Left hindlimb (tissue), 1 donor: ENCODE results near the gene TMOD3.

Experiments
- DNase-seq: peaks from one replicate; pipeline ENCODE4 v3.0.0-alpha.2; 2018

TMOD3 gene

GRCh38 chr15:51912528-51912927 lies 83.1 kb downstream of the TMOD3 start:
- DNase-seq: no peak

DNA sequence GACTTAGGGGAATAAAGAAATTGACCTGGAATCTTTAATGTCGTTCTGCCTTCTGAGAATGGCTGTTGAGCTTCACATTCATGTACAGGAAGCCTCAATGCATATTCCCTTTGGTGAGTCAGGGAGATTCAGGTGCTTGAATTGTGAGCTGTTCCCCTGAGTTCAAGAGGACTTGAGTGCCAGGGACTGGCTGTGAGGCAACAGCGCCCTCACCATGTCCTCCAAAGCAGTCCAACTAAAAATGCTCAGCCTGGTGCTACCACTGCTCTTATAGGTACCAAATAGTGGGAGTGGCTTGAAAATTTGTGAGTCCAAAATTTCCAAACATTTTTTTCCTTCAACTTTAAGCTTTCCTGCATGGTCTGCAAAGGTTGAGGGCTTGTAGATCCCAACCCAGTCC lies 88.0 kb downstream of the TMOD3 start:
- DNase-seq: no peak

GRCh38 chr15:51924156-51925068 lies 95.0 kb downstream of the TMOD3 start:
- no peak for DNase-seq

DNA sequence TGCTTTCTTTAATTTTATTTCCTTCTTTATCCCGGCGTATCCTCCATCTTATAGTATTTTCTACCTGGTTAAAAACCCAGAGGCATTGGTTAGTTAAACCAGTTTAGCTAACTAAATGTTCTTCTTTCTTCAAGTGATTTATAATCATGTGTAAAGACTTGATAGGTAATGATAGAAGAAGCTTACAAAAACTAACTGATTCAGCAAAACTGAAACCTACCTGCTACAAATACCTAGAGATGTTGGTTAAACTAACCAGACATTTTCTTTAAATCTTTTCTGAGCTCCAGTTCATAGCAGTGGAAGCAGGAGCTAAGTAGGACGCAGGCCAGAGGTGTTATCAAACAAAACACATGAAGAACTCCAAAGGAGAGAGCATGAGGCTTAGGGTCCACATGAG lies 97.4 kb downstream of the TMOD3 start:
- no peak for DNase-seq

- no peak for DNase-seq
Observed at GRCh38 chr15:51931016-51931415, 101.6 kb downstream of the TMOD3 start.

DNA sequence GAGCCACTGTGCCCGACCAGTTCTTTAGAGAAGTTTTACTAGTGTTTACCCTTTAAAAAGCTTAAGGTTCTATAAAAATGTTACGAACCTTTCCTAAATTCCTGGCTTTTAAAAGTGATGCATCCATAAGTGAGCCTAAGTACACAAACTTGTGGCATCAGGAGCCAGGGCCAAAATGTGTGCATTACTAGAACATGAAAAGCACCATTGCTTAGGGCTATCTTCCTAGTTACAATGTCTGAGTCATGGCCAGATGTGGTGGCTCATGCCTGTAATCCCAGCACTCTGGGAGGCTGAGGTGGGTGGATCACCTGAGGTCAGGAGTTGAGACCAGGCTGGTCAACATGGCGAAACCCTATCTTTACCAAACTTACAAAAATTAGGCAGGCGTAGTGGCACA lies 102.2 kb downstream of the TMOD3 start:
- no peak for DNase-seq

DNA sequence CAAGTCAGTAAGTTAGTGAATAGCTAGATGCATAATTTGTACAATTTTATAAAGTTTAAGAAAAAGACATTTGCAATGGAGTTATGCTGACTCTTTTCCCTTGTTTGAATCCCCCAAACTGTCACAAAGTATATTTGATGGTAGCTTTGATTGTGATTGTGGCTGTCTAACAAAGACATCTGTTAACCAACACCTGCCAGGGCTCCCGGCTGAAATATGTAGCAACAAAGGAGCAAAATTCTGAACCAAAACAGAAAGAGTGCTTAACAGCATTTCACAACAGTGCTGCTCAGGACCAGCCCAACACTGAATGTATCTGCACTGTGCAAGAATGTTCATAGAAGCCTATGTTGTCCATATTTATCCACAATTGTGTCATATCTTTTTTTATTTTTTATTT lies 102.7 kb downstream of the TMOD3 start:
- DNase-seq: no peak

GRCh38 chr15:51935466-51936104 lies 106.1 kb downstream of the TMOD3 start:
- no peak for DNase-seq

DNA sequence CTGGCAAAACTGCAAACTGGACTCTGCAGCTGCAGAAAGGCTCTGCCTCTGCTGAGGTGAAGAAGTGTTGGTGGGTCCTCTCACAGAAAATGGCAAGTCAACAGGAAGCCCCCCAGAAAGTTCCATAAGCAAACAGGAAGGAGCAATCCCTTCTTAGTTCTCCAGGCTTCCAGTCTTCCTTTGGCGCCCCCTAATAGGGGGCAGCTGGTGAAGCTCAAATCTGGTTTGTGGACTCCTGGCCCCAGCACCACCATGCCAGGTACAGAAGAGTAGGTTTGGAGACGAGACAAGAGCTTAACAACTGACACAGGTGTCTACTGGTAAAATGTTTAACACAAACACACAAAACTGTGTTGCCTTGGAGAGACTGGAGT lies 106.6 kb downstream of the TMOD3 start:
- DNase-seq: no peak

GRCh38 chr15:51938286-51938685 lies 108.8 kb downstream of the TMOD3 start:
- no peak for DNase-seq

DNA sequence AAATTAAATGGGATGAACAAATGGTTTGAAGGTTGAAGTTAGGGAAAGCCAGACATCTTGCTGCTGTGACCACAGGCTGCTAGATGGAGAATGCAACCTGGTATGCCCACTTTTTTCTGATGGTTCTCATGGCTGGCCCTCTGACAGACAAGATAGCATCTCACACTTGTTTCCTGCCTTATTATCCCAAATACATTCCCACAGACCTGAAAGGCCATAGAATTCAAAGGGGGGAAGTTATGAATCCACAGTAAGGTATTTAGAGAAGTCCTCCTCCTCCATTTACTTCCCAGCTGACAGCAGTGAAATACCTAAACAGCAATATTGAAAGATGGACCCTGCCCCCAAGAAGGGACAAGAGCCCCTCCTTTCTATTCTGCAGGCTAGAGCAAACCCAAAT lies 109.8 kb downstream of the TMOD3 start:
- DNase-seq: no peak

DNA sequence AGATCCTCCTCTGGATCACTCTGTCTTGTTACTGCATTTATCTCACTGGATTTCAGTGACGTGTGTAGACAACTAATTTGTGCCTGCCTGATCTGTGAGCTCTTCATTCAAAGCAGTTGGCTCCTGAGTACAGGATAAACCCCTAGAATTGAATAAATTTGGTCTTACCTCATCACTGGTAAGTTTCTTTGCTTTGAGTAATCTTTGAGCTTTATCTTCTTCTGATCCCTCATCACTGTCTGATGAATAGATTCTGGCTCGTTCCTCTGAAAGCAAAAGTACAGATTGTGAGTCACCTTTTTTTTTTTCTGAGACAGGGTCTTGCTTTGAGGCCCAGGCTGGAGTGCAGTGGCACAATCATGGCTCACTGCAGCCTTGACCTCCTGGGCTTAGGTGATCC lies 117.7 kb downstream of the TMOD3 start:
- DNase-seq: no peak

DNA sequence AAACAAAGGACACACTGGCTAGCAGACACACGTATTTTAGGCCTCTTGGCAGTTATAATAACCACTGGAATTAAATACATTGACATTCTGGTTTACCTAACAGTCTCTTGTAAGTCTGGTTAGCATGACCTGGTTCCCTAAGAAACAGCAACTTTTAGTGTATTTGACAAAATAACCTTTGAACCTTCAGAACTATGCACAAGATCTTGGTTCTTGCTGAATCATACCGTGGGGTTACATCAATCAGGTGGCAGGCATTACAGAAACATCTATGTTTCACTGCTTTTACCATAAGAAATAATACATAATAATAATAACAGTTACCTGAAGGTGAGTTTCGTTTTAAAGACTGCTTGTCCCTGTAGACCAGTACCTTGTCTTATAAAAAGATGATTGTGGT lies 123.4 kb downstream of the TMOD3 start:
- no peak for DNase-seq

- no peak for DNase-seq
Observed at GRCh38 chr15:51955504-51955903, 126.1 kb downstream of the TMOD3 start.
